Neural cell (in vitro differentiated cells): Measurements from ENCODE around the gene MXRA7. TPM values are rescaled to one million over a fixed set of nuclear protein-coding genes. Genes with fewer than 3 reads are reported as not detected.

Experiments
- H2AFZ ChIP-seq: fragments of 200-600, 300-800 bp; sonication (generic), shearing (Covaris generic); 2 replicates; pipeline ENCODE4 v1.6.0; 2014; ENCODE audit warnings: low read depth, mild to moderate bottlenecking, antibody characterized with exemption, low read length, moderate library complexity
- H3F3A ChIP-seq: fragments of 200-600 bp; shearing (Covaris generic); 2 replicates; pipeline ENCODE4 v1.6.1; 2016; ENCODE audit warnings: mild to moderate bottlenecking, moderate library complexity, mixed read lengths, antibody characterized with exemption, low read length; ENCODE audit not compliant: insufficient read depth, poor library complexity, severe bottlenecking
- H3K27ac ChIP-seq: fragments of 200-600, 300-800 bp; sonication (generic), shearing (Covaris generic); 2 replicates; pipeline ENCODE4 v1.5.1; 2014; ENCODE audit warnings: mild to moderate bottlenecking, low read length, moderate library complexity
- H3K27me3 ChIP-seq: fragments of 300-800, 200-600 bp; sonication (generic), shearing (Covaris generic); 2 replicates; pipeline ENCODE4 v1.6.0; 2014; ENCODE audit warnings: mild to moderate bottlenecking, low read depth, low read length, moderate library complexity; ENCODE audit not compliant: insufficient read depth
- H3K36me3 ChIP-seq: fragments of 300-800, 200-600 bp; sonication (generic), shearing (Covaris generic); 2 replicates; pipeline ENCODE4 v1.5.1; 2014; ENCODE audit warnings: mild to moderate bottlenecking, antibody characterized with exemption, low read length, moderate library complexity; ENCODE audit not compliant: insufficient read depth
- H3K4me2 ChIP-seq: fragments of 300-800, 200-600 bp; sonication (generic), shearing (Covaris generic); 2 replicates; pipeline ENCODE4 v1.6.0; 2014; ENCODE audit warnings: mild to moderate bottlenecking, low read length
- H3K4me3 ChIP-seq: fragments of 300-800, 200-600 bp; sonication (generic), shearing (Covaris generic); 2 replicates; pipeline ENCODE4 v1.5.1; 2014; ENCODE audit warnings: mild to moderate bottlenecking, low read length, moderate library complexity
- H3K79me2 ChIP-seq: fragments of 200-600 bp; shearing (Covaris generic); replicated peaks from 2 replicates; pipeline ENCODE4 v1.6.0; 2014; ENCODE audit warnings: mild to moderate bottlenecking, low read length, moderate library complexity; ENCODE audit not compliant: insufficient read depth
- H3K9ac ChIP-seq: fragments of 300-800, 200-600 bp; sonication (generic), shearing (Covaris generic); 2 replicates; pipeline ENCODE4 v1.6.1; 2016; ENCODE audit warnings: mild to moderate bottlenecking, low read length, mixed read lengths
- H3K9me2 ChIP-seq: fragments of 200-600 bp; shearing (Covaris generic); 2 replicates; pipeline ENCODE4 v1.6.1; 2016; ENCODE audit warnings: mild to moderate bottlenecking, low read length, mixed read lengths; ENCODE audit not compliant: insufficient read depth
- H3K9me3 ChIP-seq: fragments of 200-600, 300-800 bp; sonication (generic), shearing (Covaris generic); 2 replicates; pipeline ENCODE4 v1.6.1; 2016; ENCODE audit warnings: mild to moderate bottlenecking, mixed run types, low read length, moderate library complexity, mixed read lengths
- H4K20me1 ChIP-seq: fragments of 200-600 bp; shearing (Covaris generic); 2 replicates; pipeline ENCODE4 v1.6.1; 2016; ENCODE audit warnings: mild to moderate bottlenecking, mixed run types; ENCODE audit not compliant: insufficient read depth
- CTCF ChIP-seq: fragments of 450-650 bp; IDR thresholded peaks from 2 replicates; pipeline ENCODE4 v1.5.1; 2014; ENCODE audit warnings: antibody characterized with exemption, mild to moderate bottlenecking, moderate library complexity; ENCODE audit not compliant: poor library complexity, severe bottlenecking
- EP300 ChIP-seq: fragments of 450-650 bp; conservative IDR thresholded peaks from 2 replicates; pipeline ENCODE4 v1.6.1; 2014; ENCODE audit warnings: antibody characterized with exemption, mild to moderate bottlenecking, moderate library complexity; ENCODE audit not compliant: poor library complexity, severe bottlenecking
- EZH2 ChIP-seq: fragments of 200-600, 300-800 bp; shearing (Covaris generic), sonication (generic); IDR thresholded peaks from 2 replicates; pipeline ENCODE4 v1.6.1; 2014; ENCODE audit warnings: antibody characterized with exemption, low read length, borderline replicate concordance, mild to moderate bottlenecking; ENCODE audit not compliant: insufficient read depth, poor library complexity, severe bottlenecking
- MXI1 ChIP-seq: fragments of 450-650 bp; conservative IDR thresholded peaks from 2 replicates; pipeline ENCODE4 v1.6.1; 2014; ENCODE audit warnings: antibody characterized with exemption, mild to moderate bottlenecking; ENCODE audit not compliant: poor library complexity, severe bottlenecking
- POLR2AphosphoS5 ChIP-seq: IDR thresholded peaks from 2 replicates; pipeline ENCODE4 v1.6.1; 2012
- RAD21 ChIP-seq: fragments of 450-650 bp; conservative IDR thresholded peaks from 2 replicates; pipeline ENCODE4 v1.6.1; 2014; ENCODE audit warnings: antibody characterized with exemption, mild to moderate bottlenecking, moderate library complexity
- REST ChIP-seq: IDR thresholded peaks from 2 replicates; pipeline ENCODE4 v1.6.1; 2012; ENCODE audit warnings: borderline replicate concordance
- SMC3 ChIP-seq: fragments of 450-650 bp; conservative IDR thresholded peaks from 2 replicates; pipeline ENCODE4 v1.6.1; 2014; ENCODE audit warnings: antibody characterized with exemption, mild to moderate bottlenecking, moderate library complexity; ENCODE audit not compliant: poor library complexity
- TAF1 ChIP-seq: IDR thresholded peaks from 2 replicates; pipeline ENCODE4 v1.6.1; 2012; ENCODE audit warnings: low read depth
- polyA plus RNA-seq: library from polyadenylated mRNA; depleted of rRNA; stranded (reverse); fragments of >200 nt; gene quantifications from 2 replicates; pipeline ENCODE4 v1.2.3, GENCODE V29; 2014
- small RNA-seq, 3 experiments: library from RNA; depleted of rRNA; stranded (forward); fragments of <200 nt; gene quantifications; one replicate each; pipeline ENCODE3, GENCODE V24; 2012

Gene MXRA7
- polyA plus RNA-seq, 1 donor from 2014 or later: 143 TPM

- Histone ChIP-seq H3K79me2 (no peaks in the 10 kb centered on the region), H3K4me3 (no peak overlapping the region), H3K9ac (no peak overlapping the region), H3K27ac (no peak overlapping the region), H3K9me3 (no peaks in the 10 kb centered on the region), H2AFZ (no peak overlapping the region), H3F3A (no peaks in the 10 kb centered on the region), H3K36me3 (no peaks in the 10 kb centered on the region), H4K20me1 (no peaks in the 10 kb centered on the region), H3K27me3 (no peaks in the 10 kb centered on the region), H3K4me2 (no peak overlapping the region), H3K9me2 (no peaks in the 10 kb centered on the region)
- TF ChIP-seq RAD21 (no peak), EZH2 (no peak), REST (no peak), POLR2AphosphoS5 (no peak), SMC3 (no peak), TAF1 (no peak), CTCF (no peak), EP300 (no peak), MXI1 (no peak)
Observed at GRCh38 chr17:76630151-76630550, 80.6 kb downstream of the MXRA7 start.

Small RNA genes within 50 kb of the gene (small RNA-seq; reads per million reads assigned to genes)
- gene AC005837.3 (0 reads per million in 3 experiments), gene RF02271 (0 reads per million in 3 experiments), gene RNU6-227P (0 reads per million in 3 experiments), gene RNU6-97P (0 reads per million in 3 experiments), gene RNY4P36 (0 to 0.59 (median 0.03) reads per million in 3 experiments)

Other genes with a start within 250 kb of the MXRA7 start
- not detected in 2 replicates for gene AANAT, start 243.4 kb downstream of the MXRA7 start, polyA plus RNA-seq
- gene RHBDF2, start 209.5 kb downstream of the MXRA7 start, polyA plus RNA-seq: not detected in 2 replicates
- gene CYGB, start 173.3 kb downstream of the MXRA7 start, polyA plus RNA-seq: 9.6 and 12.9 TPM in 2 replicates
- gene PRCD, start 170.9 kb downstream of the MXRA7 start, polyA plus RNA-seq: 13.2 and 22.5 TPM in 2 replicates
- not detected in 2 replicates for gene ST6GALNAC2, start 125.1 kb downstream of the MXRA7 start, polyA plus RNA-seq
- gene ST6GALNAC1, start 67.2 kb downstream of the MXRA7 start, polyA plus RNA-seq: not detected in 2 replicates
- gene JMJD6, start 15.6 kb upstream of the MXRA7 start, polyA plus RNA-seq: 21.7 and 37.6 TPM in 2 replicates
- gene METTL23, start 15.9 kb upstream of the MXRA7 start, polyA plus RNA-seq: 53.3 and 59.8 TPM in 2 replicates
- 350 and 355 TPM in 2 replicates for gene SRSF2, start 26.4 kb upstream of the MXRA7 start, polyA plus RNA-seq
- 36.1 and 43.1 TPM in 2 replicates for gene MFSD11, start 27.2 kb upstream of the MXRA7 start, polyA plus RNA-seq
- gene MGAT5B, start 157.4 kb upstream of the MXRA7 start, polyA plus RNA-seq: 8.8 and 17.6 TPM in 2 replicates